GM23338 (cell line): Measurements from ENCODE around the gene KHSRP.

ENCODE experiments used
- CREB1 ChIP-seq: fragments of 250-450 bp; sonication (Bioruptor Pico); IDR thresholded peaks from 2 replicates; pipeline ENCODE4 v1.5.0; 2020; ENCODE audit warnings: low read depth, mild to moderate bottlenecking, moderate library complexity
- ETS1 ChIP-seq: IDR thresholded peaks from 2 replicates; pipeline ENCODE4 v1.6.1; 2016; ENCODE audit warnings: antibody characterized with exemption
- EZH2 ChIP-seq: fragments of 200-600 bp; sonication (generic); IDR thresholded peaks from one replicate; pipeline ENCODE4 v1.8.0; 2017; ENCODE audit warnings: antibody characterized with exemption, mild to moderate bottlenecking, low read depth; ENCODE audit not compliant: unreplicated experiment
- EZH2phosphoT487 ChIP-seq: fragments of 200-600 bp; sonication (generic); IDR thresholded peaks from one replicate; pipeline ENCODE4 v1.8.1; 2018; ENCODE audit warnings: antibody characterized with exemption; ENCODE audit not compliant: unreplicated experiment
- JUNB ChIP-seq: IDR thresholded peaks from one replicate; pipeline ENCODE4 v1.6.1; 2016; ENCODE audit warnings: antibody characterized with exemption; ENCODE audit not compliant: unreplicated experiment
- NANOG ChIP-seq: IDR thresholded peaks from 2 replicates; pipeline ENCODE4 v1.6.1; 2016; ENCODE audit warnings: antibody characterized with exemption, borderline replicate concordance
- POLR2AphosphoS5 ChIP-seq: IDR thresholded peaks from 2 replicates; pipeline ENCODE4 v1.6.1; 2016; ENCODE audit warnings: antibody characterized with exemption, low read depth
- STAT1 ChIP-seq: IDR thresholded peaks from one replicate; pipeline ENCODE4 v1.6.1; 2016; ENCODE audit warnings: antibody characterized with exemption; ENCODE audit not compliant: unreplicated experiment
- ZNF114 ChIP-seq: fragments of 250-450 bp; sonication (Bioruptor Pico); IDR thresholded peaks from 2 replicates; pipeline ENCODE4 v1.5.0; 2020; ENCODE audit warnings: mild to moderate bottlenecking, moderate library complexity
- ZNF331 ChIP-seq: fragments of 250-450 bp; sonication (Bioruptor Pico); IDR thresholded peaks from 2 replicates; pipeline ENCODE4 v1.5.0; 2020; ENCODE audit warnings: low read depth, mild to moderate bottlenecking, moderate library complexity
- TF ChIP-seq, protein P1 (sequence below), 2 experiments: fragments of 200-600 bp in 1 of 2; sonication (generic) in 1 of 2; conservative IDR thresholded peaks; 2 replicates each; pipeline versions ENCODE4 v1.5.1 to v1.6.1; 2016 to 2017; ENCODE audit warnings: antibody characterized with exemption in 2 of 2, low read depth in 2 of 2, mild to moderate bottlenecking in 2 of 2, moderate library complexity in 1 of 2
- TF ChIP-seq, protein P2 (sequence below): IDR thresholded peaks from one replicate; pipeline ENCODE4 v1.6.1; 2018; ENCODE audit warnings: antibody characterized with exemption; ENCODE audit not compliant: unreplicated experiment

GRCh38 chr19:6465663-6466062 lies 41.1 kb upstream of the KHSRP start:
- TF ChIP-seq NANOG = no peak
- TF ChIP-seq, protein P1, sequence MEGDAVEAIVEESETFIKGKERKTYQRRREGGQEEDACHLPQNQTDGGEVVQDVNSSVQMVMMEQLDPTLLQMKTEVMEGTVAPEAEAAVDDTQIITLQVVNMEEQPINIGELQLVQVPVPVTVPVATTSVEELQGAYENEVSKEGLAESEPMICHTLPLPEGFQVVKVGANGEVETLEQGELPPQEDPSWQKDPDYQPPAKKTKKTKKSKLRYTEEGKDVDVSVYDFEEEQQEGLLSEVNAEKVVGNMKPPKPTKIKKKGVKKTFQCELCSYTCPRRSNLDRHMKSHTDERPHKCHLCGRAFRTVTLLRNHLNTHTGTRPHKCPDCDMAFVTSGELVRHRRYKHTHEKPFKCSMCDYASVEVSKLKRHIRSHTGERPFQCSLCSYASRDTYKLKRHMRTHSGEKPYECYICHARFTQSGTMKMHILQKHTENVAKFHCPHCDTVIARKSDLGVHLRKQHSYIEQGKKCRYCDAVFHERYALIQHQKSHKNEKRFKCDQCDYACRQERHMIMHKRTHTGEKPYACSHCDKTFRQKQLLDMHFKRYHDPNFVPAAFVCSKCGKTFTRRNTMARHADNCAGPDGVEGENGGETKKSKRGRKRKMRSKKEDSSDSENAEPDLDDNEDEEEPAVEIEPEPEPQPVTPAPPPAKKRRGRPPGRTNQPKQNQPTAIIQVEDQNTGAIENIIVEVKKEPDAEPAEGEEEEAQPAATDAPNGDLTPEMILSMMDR (conservative IDR thresholded peaks at IDR 0.05; ENCODE audit: low read depth in 2 of 2) = no peak
- TF ChIP-seq EZH2 = no peak
- TF ChIP-seq POLR2AphosphoS5 = no peak
- no peak for TF ChIP-seq EZH2phosphoT487
- TF ChIP-seq, protein P2, sequence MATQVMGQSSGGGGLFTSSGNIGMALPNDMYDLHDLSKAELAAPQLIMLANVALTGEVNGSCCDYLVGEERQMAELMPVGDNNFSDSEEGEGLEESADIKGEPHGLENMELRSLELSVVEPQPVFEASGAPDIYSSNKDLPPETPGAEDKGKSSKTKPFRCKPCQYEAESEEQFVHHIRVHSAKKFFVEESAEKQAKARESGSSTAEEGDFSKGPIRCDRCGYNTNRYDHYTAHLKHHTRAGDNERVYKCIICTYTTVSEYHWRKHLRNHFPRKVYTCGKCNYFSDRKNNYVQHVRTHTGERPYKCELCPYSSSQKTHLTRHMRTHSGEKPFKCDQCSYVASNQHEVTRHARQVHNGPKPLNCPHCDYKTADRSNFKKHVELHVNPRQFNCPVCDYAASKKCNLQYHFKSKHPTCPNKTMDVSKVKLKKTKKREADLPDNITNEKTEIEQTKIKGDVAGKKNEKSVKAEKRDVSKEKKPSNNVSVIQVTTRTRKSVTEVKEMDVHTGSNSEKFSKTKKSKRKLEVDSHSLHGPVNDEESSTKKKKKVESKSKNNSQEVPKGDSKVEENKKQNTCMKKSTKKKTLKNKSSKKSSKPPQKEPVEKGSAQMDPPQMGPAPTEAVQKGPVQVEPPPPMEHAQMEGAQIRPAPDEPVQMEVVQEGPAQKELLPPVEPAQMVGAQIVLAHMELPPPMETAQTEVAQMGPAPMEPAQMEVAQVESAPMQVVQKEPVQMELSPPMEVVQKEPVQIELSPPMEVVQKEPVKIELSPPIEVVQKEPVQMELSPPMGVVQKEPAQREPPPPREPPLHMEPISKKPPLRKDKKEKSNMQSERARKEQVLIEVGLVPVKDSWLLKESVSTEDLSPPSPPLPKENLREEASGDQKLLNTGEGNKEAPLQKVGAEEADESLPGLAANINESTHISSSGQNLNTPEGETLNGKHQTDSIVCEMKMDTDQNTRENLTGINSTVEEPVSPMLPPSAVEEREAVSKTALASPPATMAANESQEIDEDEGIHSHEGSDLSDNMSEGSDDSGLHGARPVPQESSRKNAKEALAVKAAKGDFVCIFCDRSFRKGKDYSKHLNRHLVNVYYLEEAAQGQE = no peak
- no peak for TF ChIP-seq ZNF114 (CRISPR knock-in tag)
- no peak for TF ChIP-seq ETS1
- no peak for TF ChIP-seq CREB1 (CRISPR knock-in tag)
- TF ChIP-seq JUNB = no peak
- TF ChIP-seq STAT1 = no peak
- no peak for TF ChIP-seq ZNF331 (CRISPR knock-in tag)
